GM06990 (cell line): Measurements from ENCODE around the gene NHSL2.
"Not testable (repeated sequence)": the region's sequence is repeated elsewhere in the genome, so short reads cannot be mapped to it uniquely, and the experiment has no call there.

Experiments
- DNase-seq: peaks from one replicate; pipeline ENCODE4 v3.0.0-alpha.2; 2011; ENCODE audit not compliant: insufficient read length; ENCODE audit errors: extremely low read depth
- H3K27me3 ChIP-seq: replicated peaks from 2 replicates; pipeline ENCODE4 v1.6.0; 2011; ENCODE audit warnings: low read length; ENCODE audit not compliant: control insufficient read depth, insufficient read depth
- H3K36me3 ChIP-seq: 2 replicates; pipeline ENCODE4 v1.5.1; 2011; ENCODE audit warnings: low read length; ENCODE audit not compliant: control insufficient read depth, insufficient read depth
- H3K4me3 ChIP-seq: replicated peaks from 2 replicates; pipeline ENCODE4 v1.5.1; 2011; ENCODE audit warnings: low read depth, mild to moderate bottlenecking, control low read depth, low read length
- TF ChIP-seq, protein P1 (sequence below): IDR thresholded peaks from 2 replicates; pipeline ENCODE4 v1.5.1; 2011; ENCODE audit warnings: low read length, control low read depth, mild to moderate bottlenecking, inconsistent platforms; ENCODE audit not compliant: insufficient read depth, poor library complexity, severe bottlenecking

NHSL2 gene

DNA sequence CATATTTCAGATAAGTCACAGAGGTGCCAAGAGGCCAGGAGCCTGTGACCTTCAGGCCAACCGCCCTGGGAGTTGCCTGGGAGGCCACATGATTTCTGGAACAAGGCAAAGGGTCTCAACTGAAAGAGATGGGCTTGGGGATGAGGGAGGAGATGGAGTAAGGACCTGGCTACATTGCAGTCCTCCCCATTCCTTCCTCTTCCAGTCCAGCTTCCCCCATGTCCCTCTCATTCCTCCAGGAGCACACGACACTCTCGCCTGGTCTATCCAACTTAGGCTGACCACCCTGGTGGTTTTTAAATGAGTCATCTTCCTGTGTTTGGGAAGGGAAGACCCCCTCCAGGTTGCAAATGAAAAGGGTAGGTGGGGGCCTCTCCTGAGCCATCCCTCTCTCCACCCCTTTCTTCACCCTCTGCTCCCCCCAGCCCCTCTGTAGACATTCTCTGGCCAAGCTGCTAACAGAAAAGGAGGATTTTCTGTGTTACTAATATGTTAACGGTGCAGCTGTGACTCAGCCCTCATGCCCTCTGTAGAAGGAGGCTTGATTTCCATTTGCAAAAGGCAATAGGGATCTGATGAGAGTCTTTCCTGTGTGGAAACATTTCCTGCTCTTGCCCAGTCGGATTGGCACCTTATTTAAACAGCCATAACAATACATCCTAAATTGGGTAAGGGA is 141.9 kb downstream of the NHSL2 start:
- H3K4me3 ChIP-seq, result no peak overlapping the region
- H3K27me3 ChIP-seq, result peaks cover 2% of the 10 kb centered on the region
- TF ChIP-seq, protein P1, sequence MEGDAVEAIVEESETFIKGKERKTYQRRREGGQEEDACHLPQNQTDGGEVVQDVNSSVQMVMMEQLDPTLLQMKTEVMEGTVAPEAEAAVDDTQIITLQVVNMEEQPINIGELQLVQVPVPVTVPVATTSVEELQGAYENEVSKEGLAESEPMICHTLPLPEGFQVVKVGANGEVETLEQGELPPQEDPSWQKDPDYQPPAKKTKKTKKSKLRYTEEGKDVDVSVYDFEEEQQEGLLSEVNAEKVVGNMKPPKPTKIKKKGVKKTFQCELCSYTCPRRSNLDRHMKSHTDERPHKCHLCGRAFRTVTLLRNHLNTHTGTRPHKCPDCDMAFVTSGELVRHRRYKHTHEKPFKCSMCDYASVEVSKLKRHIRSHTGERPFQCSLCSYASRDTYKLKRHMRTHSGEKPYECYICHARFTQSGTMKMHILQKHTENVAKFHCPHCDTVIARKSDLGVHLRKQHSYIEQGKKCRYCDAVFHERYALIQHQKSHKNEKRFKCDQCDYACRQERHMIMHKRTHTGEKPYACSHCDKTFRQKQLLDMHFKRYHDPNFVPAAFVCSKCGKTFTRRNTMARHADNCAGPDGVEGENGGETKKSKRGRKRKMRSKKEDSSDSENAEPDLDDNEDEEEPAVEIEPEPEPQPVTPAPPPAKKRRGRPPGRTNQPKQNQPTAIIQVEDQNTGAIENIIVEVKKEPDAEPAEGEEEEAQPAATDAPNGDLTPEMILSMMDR, result no peak
- H3K36me3 ChIP-seq, result no peaks in the 10 kb centered on the region
- no peak for DNase-seq

DNA sequence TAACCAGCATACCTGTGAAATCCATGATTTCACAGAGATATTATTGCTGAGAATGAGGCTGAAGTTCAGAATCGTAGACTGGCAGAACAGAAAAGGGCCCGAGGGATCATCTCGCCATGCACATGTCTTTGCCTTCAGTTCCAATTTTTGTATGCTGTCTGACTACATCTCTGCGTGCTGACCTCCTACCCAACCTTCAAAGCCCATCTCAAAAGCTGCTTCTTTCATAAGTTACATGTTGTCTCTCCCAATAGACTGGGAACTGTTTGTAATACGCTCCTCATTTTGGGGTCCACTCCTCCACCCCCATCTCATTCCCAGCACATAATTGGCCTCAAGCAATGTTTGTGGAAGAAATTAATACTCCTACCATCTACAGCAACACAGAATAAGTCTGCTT is 142.9 kb downstream of the NHSL2 start:
- TF ChIP-seq, protein P1, result no peak
- H3K36me3 ChIP-seq, result no peaks in the 10 kb centered on the region
- H3K4me3 ChIP-seq, result no peak overlapping the region
- DNase-seq, result no peak
- H3K27me3 ChIP-seq, result peaks cover 2% of the 10 kb centered on the region

- TF ChIP-seq, protein P1, result no peak
- Histone ChIP-seq H3K36me3 (no peaks in the 10 kb centered on the region), H3K4me3 (no peak overlapping the region), H3K27me3 (no peaks in the 10 kb centered on the region)
- no peak for DNase-seq
Observed at GRCh38 chrX:72054779-72055489, 144.3 kb downstream of the NHSL2 start.

GRCh38 chrX:72057331-72057730 is 146.7 kb downstream of the NHSL2 start:
- no peak for DNase-seq
- TF ChIP-seq, protein P1, result no peak
- Histone ChIP-seq H3K36me3 (no peaks in the 10 kb centered on the region), H3K27me3 (no peaks in the 10 kb centered on the region), H3K4me3 (no peak overlapping the region)

DNA sequence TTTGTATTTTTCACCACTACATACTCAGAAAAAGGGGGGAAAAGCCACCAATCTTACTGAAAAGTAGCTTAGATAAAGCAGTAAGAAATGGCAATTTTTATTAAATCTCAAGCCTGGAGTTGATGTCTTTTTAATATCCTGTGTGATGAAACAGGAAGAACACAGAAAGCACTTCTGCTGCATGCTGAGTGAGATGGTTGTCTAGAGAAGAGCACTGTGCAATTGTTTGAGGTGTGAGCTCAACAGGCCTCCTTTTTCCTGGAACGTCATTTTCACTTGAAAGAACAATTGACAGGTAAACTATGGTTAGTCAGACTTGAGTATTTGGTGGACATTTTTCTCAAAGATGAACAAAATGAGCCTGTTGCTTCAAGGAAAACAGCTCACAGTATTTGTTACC is 147.2 kb downstream of the NHSL2 start:
- H3K36me3 ChIP-seq, result no peaks in the 10 kb centered on the region
- H3K27me3 ChIP-seq, result no peaks in the 10 kb centered on the region
- no peak overlapping the region for H3K4me3 ChIP-seq
- TF ChIP-seq, protein P1, result no peak
- DNase-seq, result no peak

GRCh38 chrX:72058346-72058745 is 147.7 kb downstream of the NHSL2 start:
- DNase-seq, H3K4me3 ChIP-seq, H3K27me3 ChIP-seq, H3K36me3 ChIP-seq: not testable (repeated sequence)
